Activated CD4-positive, alpha-beta T cell treated with anti-CD3 and anti-CD28 coated beads, Interleukin-2, amount 50 U/mL, for 1 hour (primary cell): ENCODE results near the gene FAM210B.
"Not testable (repeated sequence)": the region's sequence is repeated elsewhere in the genome, so short reads cannot be mapped to it uniquely, and the experiment has no call there.

ENCODE experiments used
- DNase-seq: peaks from one replicate; pipeline ENCODE4 v3.0.0-alpha.2; 2020

FAM210B gene, protein sequence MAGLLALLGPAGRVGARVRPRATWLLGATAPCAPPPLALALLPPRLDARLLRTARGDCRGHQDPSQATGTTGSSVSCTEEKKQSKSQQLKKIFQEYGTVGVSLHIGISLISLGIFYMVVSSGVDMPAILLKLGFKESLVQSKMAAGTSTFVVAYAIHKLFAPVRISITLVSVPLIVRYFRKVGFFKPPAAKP

DNA sequence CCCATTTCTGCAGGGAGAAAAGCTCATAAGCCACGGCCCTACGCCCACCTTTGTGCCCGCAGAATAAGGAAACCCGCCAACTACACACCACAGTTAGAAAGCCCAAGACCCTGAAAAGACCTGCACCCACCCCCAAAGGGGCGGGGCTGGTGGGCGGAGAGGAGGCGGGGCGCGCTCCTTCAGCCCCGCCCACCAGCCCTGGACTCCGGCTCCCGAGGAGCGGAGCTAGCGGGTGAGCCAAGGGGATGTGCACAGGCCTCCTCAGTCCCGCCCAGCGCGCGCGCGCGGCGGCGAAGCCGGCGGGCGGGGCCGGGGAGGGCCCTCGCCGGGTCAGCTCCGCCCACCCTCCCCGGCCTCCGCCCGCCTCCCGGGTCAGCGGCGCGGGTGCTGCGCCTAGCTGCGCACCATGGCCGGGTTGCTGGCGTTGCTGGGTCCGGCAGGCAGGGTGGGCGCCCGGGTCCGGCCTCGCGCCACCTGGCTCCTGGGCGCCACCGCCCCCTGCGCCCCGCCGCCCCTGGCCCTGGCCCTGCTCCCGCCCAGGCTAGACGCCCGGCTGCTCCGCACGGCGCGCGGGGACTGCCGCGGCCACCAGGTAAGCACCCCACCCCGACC is at the start of gene FAM210B:
FAM210B (plus strand) TSS at position 375 of the 612 bp plus-strand sequence; CDS start at position 407, 32 bp downstream.
- peak; percentile 76 for DNase-seq

DNA sequence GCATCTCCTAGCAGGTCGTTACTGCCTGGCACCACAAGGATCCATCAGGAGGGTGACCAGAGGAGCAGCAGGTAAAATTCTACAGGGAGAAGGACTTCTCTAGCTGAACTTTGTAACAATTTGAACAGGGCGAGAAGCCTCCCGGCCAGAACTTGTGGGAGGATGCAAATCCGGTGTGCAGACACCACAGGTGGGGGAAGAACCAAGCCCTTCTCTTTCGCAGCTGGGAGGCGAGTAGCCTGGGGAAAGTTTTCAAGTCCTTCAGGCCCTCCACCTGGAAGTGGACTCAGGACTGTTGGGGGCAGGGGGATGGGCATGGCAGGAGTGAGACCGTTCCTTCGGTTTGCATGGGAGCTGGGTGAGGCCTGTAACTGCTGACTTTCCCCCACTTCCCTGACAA is 42.7 kb upstream of the FAM210B start:
- no peak for DNase-seq

DNA sequence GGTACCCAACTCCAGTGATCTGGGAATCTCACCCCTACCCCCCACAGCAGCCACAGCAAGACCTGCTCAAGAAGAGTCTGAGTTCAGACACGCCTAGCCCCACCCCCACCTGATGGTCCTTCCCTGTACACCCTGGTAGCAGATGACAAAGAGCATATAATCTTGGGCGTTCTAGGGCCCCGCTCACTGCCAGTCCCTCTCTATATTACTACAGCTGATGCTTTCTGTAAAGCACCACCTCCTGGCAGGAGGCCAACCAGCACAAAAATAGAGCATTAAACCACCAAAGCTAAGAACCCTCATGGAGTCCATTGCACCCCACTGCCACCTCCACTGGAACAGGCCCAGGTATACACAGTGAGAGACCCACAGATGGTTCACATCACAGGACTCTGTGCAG is 42.3 kb upstream of the FAM210B start:
- DNase-seq: no peak

DNA sequence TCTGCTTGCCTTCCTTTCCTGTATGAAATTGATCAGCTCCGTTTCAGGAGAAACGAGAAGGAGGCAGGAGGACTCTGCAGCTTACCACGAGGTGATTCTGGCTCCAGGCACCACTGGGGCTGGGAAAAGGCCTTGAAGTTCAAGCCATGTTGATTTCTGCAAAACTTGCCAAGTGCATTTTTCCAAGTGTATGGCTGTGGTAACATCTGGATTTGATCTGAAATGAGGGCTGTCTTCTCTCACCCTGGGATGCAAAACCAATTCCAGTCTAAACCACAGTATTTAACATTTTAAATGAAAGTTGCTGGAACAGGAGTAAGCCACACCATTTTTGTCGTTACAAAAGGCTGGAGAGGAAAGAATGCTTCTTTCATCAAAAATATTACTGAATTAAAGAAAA is 36.1 kb upstream of the FAM210B start:
- DNase-seq: no peak

DNA sequence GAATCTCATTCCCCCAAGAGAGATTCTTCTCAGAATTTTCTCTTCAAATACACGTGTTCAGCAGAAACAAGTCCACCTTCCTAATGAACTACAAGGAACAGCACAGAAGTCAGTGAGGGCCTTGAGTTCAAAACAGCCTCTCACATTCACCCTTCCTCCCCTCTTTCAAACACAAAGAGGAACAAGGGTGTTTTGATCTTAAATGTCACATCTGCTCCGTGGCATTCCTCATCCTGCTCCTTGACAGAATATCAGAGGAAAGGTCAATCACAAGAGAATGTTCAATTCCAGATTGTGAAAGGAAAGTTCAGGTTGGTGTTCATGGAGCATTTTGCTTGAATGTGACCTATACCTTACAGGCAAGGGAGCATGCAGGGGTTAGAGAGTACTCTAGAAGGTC is 35.6 kb upstream of the FAM210B start:
- no peak for DNase-seq

DNA sequence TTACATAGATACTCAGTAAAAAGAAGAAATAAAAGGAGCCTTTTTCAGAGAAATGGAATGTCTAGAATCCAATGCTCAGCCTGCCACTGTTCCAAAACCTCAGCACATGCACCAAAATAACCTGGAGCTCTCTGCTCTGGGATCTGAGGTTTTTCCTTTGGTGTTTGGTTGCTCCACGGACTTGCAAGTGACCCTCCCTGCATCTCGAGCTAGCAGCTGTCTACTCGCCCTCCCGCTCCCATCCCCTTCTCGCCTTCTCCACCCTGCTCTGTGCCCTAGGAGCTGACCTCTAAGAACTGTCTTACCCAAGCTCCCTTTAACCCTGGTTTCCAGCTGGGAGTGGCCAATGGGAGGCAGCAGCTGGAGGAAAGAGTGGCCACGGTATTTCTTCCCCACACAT is 35.1 kb upstream of the FAM210B start:
- no peak for DNase-seq

DNA sequence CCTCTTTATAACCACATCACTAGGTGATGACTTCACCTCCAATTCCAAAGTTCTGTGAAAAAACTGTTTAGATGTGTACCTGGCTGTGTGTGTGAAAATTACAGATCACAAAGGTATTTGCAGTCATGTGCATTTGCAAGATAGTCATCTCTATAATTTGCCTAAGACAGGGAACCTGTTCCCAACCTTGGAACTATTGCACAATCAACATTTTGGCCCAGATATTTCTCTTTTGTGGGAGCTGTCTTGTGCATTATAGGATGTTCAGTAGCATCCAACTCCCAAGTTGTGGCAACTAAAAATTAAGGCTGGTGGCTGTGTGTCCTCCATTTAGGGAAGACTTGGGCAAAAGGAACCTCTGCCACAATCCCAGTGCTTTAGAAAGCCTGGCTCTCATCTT is 34.0 kb upstream of the FAM210B start:
- DNase-seq: no peak

DNA sequence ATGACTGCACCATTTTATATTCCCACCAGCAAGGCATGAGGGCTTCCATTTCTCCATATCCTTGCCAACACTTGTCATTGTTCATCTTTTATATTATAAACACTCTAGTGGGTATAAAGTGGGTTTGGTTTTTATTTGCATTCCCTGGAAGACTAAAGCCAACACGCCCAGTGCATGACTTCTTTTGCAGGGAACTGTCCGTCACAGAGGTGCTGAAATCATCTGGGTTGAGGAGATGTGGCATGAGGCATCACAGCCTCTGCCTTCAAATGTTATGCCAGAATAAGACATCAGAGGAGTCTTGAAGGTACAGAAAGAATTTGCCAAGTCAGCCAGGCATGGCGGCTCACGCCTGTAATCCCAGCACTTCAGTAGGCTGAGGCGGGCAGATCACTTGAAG is 29.9 kb upstream of the FAM210B start:
- DNase-seq: no peak

DNA sequence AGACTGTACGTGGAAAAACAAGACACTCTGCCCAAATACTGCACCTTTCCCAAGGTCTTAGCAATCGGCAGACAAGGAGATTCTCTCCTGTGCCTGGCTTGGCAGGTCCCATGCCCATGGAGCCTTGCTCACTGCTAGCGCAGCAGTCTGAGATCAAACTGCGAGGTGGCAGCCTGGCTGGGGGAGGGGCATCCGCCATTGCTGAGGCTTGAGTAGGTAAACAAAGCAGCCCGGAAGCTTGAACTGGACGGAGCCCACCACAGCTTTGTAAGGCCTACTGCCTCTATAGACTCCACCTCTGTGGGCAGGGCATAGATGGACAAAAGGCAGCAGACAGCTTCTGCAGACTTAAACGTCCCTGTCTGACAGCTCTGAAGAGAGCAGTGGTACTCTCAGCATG is 22.1 kb upstream of the FAM210B start:
- DNase-seq: not testable (repeated sequence)

DNA sequence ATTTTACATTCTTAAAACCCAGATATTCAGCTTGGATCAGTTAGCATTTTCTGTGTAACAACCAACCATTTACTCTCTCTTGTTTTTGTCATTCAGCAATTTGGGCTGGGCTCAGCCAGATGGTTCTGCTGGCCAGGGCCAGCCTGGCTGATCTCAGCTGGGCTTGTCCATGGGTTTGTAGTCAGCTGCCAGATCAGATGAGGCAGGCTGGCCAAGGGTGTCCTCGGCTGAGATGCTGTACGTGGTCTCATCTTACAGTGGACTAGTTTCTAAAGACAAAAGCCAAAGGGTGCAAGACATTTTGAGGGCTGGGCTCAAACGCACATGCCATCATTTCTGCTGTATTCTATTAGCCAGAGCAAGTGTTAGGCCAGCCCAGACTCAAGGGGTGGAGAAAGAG is 16.0 kb upstream of the FAM210B start:
- DNase-seq: no peak

DNA sequence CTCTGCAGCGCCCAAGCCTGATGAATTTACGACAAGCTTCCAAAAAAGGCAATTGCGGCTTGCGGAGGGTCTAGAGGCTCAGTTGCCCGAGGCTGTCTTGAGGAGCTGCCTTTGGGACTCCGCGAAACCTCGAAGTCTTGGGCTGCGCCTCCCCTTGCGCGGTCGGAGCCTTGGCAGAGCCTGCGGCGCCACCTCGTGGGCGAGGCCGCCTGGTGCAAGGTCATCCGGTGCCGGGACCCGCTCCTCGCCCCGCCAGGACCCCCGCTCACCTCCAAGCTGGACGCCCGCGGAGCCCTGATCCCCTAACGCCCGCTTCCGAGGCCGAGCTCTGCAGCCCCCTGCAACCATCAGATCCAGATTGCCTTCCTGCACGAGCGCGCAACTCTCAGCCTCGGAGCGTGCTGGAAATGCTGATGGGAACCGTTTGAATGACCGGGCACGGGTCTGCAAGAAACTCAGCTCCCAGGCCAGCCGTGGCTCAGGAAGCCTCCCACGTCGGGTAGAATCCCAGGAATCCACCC is 14.9 kb upstream of the FAM210B start:
- DNase-seq: peak; percentile 12

DNA sequence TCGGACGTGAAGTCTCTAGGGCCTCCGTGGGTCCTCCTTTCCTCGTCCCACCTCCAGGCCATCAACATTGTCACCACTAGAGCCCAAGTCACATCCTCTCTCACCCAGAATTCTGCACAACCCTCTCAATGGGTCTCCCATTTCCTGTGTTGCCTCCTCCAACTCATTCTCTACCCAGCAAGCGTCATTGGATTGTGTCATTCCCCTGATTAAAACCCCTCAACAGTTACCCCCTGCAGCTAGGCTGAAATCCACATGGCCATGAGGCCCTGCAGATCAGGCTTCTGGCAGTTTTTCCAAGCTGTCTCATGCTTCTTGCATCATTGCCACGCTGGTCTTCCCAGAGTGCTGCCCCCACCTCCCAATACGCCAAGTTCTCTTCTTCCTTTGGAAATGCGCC is 12.9 kb upstream of the FAM210B start:
- DNase-seq: no peak

DNA sequence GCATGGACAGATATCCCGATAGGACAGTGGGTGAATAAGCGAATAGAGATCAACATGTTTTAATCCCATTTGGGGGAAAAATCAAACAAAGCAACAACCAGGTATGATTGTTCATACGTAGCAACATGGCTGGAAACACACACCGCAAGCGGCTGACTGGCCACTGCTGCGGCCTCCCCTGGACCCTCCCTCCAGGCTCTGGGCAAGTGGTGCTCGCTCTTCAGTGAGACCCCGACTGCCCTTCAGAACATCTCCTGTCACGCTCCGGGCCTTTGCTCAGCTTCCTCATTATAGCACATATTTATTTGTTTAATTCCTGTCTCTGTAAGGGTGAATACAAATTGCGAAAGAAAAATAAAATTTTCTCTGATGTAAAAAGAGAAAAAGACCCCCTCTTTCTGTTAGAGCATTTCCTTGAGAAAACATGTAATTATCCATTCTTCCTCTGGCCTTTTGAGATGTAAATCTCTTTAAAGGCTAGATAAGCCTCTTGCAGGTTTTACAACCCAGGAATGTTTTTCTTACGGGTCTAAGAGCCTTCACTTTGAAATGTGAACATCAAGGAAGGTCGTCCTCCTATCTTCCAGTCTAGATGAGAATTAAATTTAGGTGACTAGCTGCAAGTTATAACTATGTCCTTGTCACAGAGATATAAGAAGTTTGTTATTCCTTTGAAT is 11.0 kb upstream of the FAM210B start:
- DNase-seq: no peak

DNA sequence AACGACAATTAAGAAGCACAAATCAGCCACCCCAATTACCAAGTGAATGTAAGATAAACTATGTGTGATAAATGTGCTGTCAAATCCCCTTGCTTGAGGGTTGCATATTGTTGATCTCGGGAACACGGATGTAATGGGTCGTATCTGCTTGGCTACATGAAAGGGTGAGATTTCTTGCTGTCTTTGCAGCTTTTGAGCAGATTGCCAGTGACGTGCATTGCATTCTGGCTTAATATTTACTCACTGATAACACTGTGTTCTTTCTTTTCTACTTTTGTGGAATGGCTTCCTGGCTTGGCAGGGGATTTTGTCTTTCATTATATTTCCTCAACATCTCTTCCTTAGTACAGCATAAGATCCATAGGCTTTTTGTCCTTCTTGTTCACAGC is 10.5 kb upstream of the FAM210B start:
- no peak for DNase-seq

DNA sequence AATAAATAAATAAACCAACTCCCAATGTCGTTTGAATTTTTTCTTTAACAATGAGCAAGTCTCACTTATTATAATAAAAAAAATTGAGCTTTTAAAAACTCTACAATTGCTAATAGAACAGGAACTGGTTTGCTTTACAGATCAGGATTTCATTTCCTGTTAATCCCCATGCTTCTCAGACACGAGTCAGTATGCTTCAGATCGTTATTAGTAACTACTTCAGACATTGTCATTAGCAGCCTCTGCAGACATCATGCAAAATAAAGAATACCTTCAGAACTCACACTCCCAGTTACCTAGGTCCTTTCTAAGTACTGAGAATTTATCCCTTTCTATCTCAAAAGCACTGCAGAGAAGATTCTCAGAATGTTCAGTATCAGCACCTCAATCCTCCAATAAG is 10.0 kb upstream of the FAM210B start:
- DNase-seq: no peak

DNA sequence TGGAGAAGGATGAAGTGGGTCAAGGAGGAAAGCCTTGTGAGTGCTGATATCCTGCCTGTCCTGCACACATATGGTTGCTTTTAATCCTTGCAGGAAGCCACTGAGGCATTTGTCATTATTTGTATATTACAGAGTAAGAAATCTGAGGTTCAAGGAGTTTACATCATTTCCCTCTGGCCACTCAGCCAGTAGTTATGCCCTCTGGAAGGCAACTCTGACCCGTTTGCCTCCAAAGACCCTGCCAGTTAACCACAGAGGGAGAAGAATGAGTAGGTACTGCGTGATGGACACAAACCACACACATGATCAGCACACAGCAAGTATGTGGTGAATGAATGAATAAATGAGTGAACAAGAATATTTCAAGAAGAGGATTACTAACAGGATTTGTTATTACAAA is 7.9 kb upstream of the FAM210B start:
- DNase-seq: no peak

DNA sequence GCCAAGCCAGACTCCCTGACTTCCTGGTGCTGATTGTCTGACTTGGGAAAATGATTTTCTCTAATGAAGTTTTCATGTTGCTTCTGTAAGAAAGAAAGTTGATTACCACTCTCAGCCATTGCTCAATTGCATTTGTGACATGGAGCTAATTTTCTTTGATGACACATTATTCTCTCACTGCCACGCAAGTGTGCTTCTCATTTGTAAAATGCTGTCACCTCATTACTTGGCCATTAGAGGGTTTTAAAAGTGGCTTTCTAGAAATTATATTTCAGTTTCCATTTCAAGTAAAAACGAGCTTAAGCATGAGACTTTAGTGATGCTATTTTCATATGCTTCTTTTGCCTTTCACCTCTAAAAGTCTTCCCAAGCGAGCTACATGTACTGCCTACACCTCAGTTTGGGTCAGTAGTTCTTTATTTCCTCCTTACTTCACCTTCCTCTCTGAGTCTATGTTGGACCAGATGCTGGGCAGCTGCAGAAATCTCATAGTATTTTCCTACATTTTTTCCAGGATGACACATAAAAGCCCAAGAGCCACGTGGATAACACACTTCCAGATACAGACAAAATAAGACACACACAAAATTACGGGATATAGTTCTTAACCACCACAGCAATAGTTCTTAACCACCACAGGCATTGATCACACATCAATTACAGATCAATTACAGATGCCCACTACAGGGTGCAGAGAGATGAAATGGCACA is 6.3 kb upstream of the FAM210B start:
- no peak for DNase-seq

DNA sequence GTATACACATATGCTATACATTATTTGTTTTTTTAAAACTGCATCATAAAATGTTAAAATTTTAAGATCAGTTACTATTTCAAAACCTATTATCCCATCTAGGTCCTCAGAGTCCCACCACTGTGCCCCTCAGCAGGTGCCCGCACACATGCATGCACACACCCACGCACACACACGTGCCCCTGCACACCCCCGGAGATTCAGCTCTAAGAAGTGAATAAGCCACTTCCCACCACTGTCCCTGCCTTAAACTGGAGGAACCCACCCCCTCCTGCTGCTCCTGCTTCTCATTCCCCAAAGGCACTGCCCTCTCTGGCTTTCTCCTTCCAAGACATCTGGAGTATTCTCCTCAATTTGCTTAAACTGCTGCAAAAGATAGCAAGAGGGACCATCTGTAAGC is 5.4 kb upstream of the FAM210B start:
- DNase-seq: no peak

DNA sequence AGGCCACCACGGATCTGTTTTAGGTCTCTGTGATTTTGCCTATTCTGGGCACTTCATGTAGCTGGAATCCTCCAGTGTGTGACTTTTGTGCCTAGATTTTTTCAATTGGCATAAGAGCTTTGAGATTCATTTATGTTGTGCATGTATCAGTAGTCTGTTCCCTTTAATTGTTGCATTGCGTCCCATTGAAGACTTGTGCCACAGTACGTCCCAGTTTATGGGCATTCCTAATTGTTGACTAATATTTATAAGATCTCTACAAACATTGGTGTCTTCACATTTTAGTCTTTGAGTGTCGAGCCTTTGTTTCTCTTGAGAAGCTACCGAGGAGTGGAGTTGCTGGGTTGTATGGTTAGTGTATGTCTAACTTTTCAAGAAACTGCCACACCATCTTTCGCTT is 704 bp upstream of the FAM210B start:
- DNase-seq: no peak

DNA sequence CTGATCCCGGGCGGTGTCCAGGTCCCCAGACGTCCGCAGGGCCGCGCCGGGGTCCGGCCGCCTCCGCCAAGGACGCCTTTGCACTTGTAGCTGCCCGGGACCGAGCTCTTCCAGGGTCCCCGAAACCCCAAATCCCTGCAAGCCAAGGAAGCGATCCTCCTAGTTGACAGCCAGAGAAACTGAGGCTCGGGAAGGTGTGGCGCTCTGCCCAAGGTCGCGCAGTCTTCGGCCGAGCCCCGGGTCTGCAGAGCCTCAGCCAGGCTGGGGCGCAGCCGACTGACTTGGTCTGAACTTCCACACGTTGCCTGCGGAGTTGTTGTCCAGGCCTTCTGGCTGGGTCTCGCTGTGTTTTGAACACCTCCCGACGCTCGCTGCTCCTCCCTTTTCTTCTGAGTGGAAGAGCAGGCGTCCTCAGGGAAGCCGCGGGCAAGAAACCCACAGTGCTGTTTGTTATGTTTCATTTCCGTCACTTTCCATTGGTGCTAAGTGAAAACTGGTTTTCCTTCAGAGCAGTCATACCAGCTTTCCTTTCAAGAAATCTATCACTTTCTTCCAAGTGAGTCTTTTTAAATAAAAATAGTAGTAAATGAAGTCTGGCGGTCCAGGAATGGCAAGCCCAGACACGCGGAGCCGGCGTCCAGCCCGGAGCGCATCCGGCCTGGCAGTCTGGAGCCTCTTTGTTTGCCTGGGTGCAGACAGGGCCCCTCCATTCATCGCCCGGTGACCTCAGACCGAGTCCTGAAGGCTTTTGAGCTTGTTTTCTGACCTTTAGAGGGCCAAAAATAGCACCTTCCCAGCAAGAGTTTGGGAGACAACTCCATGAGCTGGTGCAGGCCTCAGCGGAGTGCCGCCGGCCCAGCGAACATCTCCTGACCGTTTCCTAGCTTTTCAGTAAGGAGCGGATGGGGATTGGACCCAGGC is 698 bp downstream of the FAM210B start:
- peak; percentile 6 for DNase-seq

DNA sequence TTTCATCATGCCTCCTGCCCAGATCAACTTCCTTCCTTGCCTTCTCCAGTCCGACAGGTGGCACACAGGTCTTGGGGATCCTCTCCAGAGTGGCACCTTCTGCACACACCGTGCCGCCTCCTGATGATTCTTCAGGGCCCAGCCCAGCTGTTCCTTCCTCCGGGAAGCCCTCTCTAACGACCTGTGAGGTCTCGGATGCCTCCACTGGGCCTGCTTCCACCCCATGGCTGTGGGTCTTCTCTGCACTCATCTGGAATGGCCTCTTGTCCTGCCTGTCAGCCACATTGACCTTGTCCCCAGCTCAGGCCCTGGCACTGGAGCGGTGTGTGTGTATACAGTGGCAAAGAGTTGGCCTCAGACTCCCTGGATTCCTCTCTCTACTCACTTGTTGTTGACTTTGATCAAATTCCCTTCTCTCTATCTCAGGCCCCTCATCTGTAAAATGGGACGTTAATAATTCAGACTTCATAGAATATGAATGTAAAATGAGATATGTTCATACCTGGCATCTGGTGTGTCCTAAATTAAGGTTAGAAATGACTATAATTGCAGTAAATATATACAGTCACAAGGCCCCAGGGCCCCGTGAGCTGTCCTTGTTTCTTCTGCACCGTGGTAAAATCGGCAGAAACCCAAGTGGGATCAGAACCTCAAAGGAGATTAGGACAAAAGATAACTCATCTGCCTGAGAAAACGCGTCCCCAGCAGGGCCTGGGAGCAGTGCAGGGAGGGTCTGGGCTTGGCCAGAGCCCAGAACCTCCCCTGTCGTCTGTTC is 1.5 kb downstream of the FAM210B start:
- no peak for DNase-seq

DNA sequence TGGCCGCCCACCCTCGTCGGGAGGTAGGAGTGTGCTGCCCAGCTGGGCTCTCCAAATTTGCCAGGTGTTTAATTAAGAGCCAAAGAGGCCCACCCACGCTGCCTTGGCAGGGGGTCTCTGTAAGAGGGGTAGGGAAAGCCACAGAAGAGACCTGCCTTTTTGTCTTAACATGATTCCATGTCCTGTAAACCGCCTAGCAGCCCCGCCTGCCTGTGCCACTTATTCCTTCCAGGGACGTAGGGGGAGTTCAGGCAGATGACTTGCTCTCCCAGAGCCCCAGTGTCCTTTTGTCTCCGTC is 2.1 kb downstream of the FAM210B start:
- DNase-seq: no peak
